GM10248 (cell line): Measurements from ENCODE around the gene CD160.

Experiments
- CTCF ChIA-PET: fragments of 300-600 bp; sonication (Branson Sonifier 250); formaldehyde crosslinking; extraction: SDS; loops from one replicate; lab custom pipeline; 2021; ENCODE audit warnings: antibody characterized with exemption; lab: Yijun Ruan, JAX
- POLR2A ChIA-PET: fragments of 350-650 bp; sonication (Branson Sonifier 250); formaldehyde crosslinking; extraction: SDS; loops from one replicate; lab custom pipeline; 2020; ENCODE audit warnings: antibody characterized with exemption; lab: Yijun Ruan, JAX
- DNase-seq: peaks from one replicate; pipeline ENCODE4 v3.0.0; 2012; ENCODE audit errors: extremely low spot score
- TF ChIP-seq, protein P1 (sequence below): IDR thresholded peaks from 2 replicates; pipeline ENCODE4 v1.5.1; 2012; ENCODE audit warnings: mild to moderate bottlenecking, low read depth; ENCODE audit errors: extremely low read depth, missing control alignments, control extremely low read depth

Gene CD160

DNA sequence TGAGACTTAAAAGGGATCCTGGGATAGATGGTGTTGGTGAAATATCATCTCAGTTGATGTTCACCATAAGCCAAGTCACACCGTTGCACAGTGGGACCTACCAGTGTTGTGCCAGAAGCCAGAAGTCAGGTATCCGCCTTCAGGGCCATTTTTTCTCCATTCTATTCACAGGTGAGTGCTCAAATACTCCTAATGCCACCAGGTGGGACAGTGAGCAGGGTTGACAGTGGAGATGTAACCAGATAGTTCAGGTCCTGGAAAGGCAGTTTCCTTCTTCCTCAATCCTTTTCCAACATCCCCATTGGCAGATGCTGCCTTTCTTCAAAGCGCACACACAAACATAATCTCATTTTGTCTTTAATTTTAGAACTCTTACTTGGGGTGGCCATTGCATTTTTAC, 11.6 kb downstream of the CD160 start:
- no peak for DNase-seq
- ChIA-PET POLR2A (no interaction called here), CTCF (interaction anchor here (1.2 to 2.5 kb wide), 3 partner anchors 9 to 12 kb away, joined by 3 to 6 read pairs (median 5); partner anchors contain the start of gene CD160)
- TF ChIP-seq, protein P1, sequence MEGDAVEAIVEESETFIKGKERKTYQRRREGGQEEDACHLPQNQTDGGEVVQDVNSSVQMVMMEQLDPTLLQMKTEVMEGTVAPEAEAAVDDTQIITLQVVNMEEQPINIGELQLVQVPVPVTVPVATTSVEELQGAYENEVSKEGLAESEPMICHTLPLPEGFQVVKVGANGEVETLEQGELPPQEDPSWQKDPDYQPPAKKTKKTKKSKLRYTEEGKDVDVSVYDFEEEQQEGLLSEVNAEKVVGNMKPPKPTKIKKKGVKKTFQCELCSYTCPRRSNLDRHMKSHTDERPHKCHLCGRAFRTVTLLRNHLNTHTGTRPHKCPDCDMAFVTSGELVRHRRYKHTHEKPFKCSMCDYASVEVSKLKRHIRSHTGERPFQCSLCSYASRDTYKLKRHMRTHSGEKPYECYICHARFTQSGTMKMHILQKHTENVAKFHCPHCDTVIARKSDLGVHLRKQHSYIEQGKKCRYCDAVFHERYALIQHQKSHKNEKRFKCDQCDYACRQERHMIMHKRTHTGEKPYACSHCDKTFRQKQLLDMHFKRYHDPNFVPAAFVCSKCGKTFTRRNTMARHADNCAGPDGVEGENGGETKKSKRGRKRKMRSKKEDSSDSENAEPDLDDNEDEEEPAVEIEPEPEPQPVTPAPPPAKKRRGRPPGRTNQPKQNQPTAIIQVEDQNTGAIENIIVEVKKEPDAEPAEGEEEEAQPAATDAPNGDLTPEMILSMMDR: no peak

DNA sequence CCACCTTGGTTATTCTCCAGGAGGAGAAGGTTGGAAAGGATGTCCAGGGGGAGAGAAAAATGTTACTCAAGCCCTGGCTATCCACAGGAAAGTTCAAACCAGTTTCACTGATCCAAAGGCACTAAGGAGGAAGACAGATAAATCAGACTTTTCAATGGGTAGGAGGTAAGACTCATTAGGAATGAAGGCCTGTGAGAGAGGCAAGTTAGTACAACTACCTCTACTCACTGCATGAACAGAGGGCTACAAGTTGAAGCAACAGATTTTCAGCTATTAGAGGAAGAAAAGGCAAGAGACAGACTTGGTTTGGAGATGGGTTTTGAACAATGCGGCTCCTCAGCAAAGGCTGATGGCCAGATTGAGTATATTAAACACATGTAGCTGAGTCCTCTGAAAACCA, 16.9 kb downstream of the CD160 start:
- TF ChIP-seq, protein P1: no peak
- DNase-seq: no peak
- POLR2A ChIA-PET: no interaction called here
- CTCF ChIA-PET: interaction anchor here (6.2 kb wide), 1 partner anchor 15 kb away, joined by 39 read pairs; no protein-coding TSS in a partner anchor

DNA sequence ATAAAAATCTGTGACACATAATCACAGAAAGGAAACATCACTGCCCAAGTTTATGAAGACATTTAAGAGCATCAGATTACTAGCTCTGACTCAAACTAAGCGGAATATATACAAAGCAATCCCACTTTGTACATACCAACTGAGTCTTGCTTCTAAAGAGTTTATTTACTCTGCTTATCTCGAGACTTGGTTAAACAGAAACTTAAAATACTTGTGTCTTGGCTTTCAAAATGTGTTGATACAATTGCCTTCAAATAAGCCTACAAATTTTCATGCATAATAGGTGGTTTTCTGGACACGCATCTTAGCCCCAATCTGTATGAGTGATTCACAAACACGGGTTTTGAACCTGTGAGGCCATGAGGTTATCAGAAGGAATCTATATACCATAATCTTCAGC, 21.0 kb downstream of the CD160 start:
- ChIA-PET CTCF (interaction anchor here (1.3 to 1.5 kb wide), 2 partner anchors 11 to 19 kb away, joined by 3 read pairs; no protein-coding TSS in a partner anchor), POLR2A (no interaction called here)
- no peak for DNase-seq
- TF ChIP-seq, protein P1: no peak

DNA sequence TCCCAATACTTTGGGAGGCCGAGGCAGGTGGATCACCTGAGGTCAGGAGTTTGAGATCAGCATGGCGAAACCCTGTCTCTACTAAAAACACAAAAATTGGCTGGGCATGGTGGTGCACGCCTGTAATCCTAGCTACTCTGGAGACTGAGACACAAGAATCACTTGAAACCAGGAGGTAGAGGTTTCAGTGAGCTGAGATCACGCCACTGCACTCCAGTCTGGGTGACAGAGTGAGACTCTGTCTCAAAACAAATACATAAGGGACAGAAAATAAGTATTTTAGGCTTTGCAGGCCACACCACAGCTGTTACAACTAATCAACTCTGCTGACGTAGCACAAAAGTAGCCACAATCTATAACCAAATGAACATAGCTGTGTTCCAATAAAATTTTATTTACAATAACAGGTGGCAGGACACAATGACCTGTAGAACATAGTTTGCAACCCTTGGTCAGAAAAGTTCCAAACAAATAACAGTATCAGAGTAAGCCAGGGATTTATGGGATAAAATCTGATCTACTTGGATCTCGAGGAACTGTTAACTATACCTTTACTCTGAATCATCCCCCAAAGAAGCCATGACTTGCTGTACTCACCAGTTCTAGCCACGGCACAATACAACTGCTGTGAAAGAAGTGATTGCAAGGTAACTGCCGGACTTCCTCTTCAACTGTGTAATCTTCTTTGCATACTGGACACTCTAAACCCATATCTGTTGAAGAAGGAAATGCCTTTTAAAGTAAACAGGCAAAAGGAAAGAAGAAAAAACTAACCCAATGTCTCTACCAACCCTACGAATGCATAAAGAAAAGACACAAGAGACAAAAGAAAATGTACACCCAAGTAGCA, 28.3 kb downstream of the CD160 start:
- ChIA-PET CTCF (interaction anchor here (0.9 to 3.1 kb wide), 6 partner anchors 8 to 38 kb away, joined by 3 to 16 read pairs (median 4); no protein-coding TSS in a partner anchor), POLR2A (no interaction called here)
- no peak for DNase-seq
- TF ChIP-seq, protein P1: no peak

DNA sequence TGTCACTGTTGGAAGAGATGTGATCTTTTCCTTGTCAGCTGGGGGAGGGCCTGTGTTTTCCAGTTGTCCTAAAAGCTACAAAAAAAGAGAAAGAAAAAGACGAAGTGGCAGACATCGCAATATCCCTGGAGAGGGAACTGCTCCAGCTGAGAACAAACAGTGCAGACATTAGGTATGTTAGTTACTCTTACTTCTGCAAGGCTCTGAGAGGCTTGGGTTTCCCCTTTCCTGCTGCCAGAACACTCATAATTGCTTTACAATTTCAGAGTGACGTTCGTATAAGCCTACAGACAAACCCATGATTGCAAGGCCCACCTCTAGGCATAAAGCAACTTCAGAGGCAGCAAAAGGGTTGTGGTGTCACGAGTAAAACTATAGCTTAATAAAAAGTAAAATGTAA, 31.1 kb downstream of the CD160 start:
- TF ChIP-seq, protein P1: no peak
- CTCF ChIA-PET: interaction anchor here (3.0 to 3.1 kb wide), 2 partner anchors 9 to 12 kb away, joined by 8 to 16 read pairs; no protein-coding TSS in a partner anchor
- POLR2A ChIA-PET: no interaction called here
- DNase-seq: no peak

DNA sequence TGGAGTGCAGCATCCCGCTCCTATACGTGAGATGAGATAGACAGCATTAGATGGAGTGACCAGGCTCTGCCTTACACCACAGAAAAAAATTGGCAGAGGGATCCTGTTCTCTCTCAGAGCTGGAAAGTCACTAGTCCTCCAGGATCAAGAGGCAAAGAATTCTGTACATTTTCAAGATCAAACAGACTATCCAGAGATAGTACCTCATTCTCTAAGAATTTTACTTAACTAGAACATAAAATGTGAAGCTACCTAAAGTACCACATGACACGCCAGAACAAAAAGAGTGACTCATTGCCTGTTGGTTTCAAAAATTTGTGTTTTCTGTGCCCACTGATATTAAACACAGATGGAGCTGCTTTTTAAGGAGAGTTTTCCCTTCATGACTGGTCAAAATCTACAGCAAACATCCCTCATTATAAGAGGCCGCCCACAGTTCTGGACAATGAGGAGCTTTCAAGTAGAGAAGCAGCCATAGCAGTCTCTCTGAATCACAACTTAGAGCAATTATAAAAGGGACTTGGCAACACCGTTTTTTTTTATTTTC, 32.3 kb downstream of the CD160 start:
- TF ChIP-seq, protein P1: no peak
- ChIA-PET CTCF (interaction anchor here (3.0 kb wide), 1 partner anchor 13 kb away, joined by 8 read pairs; no protein-coding TSS in a partner anchor), POLR2A (no interaction called here)
- no peak for DNase-seq
